Transverse colon (tissue), 3 donors: ENCODE data around the gene CEMIP2.

Source experiments
- CTCF ChIP-seq, 5 experiments: fragments of 200-600 bp in 3 of 5; fragments of 450-650 bp in 2 of 5; sonication (generic) in 3 of 5; IDR thresholded peaks; 1 replicate in 2 of 5; 2 replicates in 3 of 5; pipeline ENCODE4 v1.5.1; 2016 to 2017; ENCODE audit warnings: antibody characterized with exemption in 5 of 5, inconsistent platforms in 3 of 5, mild to moderate bottlenecking in 2 of 5, moderate library complexity in 1 of 5
- POLR2A ChIP-seq: fragments of 450-650 bp; IDR thresholded peaks from one replicate; pipeline ENCODE4 v1.6.1; 2016; ENCODE audit warnings: antibody characterized with exemption, mild to moderate bottlenecking, moderate library complexity

DNA sequence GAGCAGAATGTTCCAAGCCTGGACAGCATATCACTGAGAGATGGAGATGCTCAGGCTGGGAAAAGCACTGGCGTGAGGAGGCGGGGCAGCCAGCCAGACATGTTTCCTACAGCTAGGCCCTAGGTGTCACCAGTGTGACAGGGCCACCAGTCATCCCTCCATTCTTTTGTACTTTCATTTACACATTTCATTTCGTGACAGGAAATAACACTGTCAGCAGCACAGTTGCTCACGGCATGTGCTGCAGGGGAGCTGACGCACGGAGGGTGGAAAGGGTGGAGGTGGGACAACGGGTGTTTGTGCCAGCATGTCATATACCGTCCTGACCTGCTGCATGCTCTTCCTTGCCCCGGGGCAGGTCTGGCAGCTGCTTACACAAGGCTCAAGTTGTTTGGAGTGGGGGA, 14.8 kb upstream of the CEMIP2 start:
- TF ChIP-seq CTCF (IDR thresholded peaks at IDR 0.05) (no peak), POLR2A (peak; percentile 48)
